Mesothelial cell of epicardium (in vitro differentiated cells): Measurements from ENCODE around the gene NT5C3B. TPM values are rescaled to one million over a fixed set of nuclear protein-coding genes. Genes with fewer than 3 reads are reported as not detected.

Source experiments
- DNase-seq, 2 experiments: peaks; one replicate each; pipeline ENCODE4 v3.0.0; 2021; ENCODE audit warnings: low spot score in 2 of 2; ENCODE audit not compliant: unreplicated experiment in 2 of 2
- H3K27ac Mint-ChIP-seq: 2 replicates; pipeline ENCODE4 v1.8.0; 2021; ENCODE audit warnings: mixed read lengths
- H3K27me3 Mint-ChIP-seq: 2 replicates; pipeline ENCODE4 v1.8.0; 2021; ENCODE audit warnings: low read depth, mixed read lengths
- H3K36me3 Mint-ChIP-seq: 2 replicates; pipeline ENCODE4 v1.8.0; 2021; ENCODE audit warnings: mixed read lengths
- H3K4me1 Mint-ChIP-seq: 2 replicates; pipeline ENCODE4 v1.8.0; 2021; ENCODE audit warnings: mixed read lengths
- H3K4me3 Mint-ChIP-seq: 2 replicates; pipeline ENCODE4 v1.8.0; 2021; ENCODE audit warnings: mild to moderate bottlenecking, moderate library complexity, mixed read lengths
- H3K9me3 Mint-ChIP-seq: 2 replicates; pipeline ENCODE4 v1.8.0; 2021; ENCODE audit warnings: mixed read lengths
- total RNA-seq: library from RNA; stranded (reverse); gene quantifications from 3 replicates; pipeline ENCODE4 v1.2.1, GENCODE V29; 2021
- TF ChIP-seq, protein P1 (sequence below): fragments of 200-600 bp; sonication (generic); IDR thresholded peaks from one replicate; pipeline ENCODE4 v1.5.0; 2021; ENCODE audit warnings: antibody characterized with exemption; ENCODE audit not compliant: unreplicated experiment

NT5C3B gene
- total RNA-seq, 1 donor from 2014 or later: 75.5 TPM

DNA sequence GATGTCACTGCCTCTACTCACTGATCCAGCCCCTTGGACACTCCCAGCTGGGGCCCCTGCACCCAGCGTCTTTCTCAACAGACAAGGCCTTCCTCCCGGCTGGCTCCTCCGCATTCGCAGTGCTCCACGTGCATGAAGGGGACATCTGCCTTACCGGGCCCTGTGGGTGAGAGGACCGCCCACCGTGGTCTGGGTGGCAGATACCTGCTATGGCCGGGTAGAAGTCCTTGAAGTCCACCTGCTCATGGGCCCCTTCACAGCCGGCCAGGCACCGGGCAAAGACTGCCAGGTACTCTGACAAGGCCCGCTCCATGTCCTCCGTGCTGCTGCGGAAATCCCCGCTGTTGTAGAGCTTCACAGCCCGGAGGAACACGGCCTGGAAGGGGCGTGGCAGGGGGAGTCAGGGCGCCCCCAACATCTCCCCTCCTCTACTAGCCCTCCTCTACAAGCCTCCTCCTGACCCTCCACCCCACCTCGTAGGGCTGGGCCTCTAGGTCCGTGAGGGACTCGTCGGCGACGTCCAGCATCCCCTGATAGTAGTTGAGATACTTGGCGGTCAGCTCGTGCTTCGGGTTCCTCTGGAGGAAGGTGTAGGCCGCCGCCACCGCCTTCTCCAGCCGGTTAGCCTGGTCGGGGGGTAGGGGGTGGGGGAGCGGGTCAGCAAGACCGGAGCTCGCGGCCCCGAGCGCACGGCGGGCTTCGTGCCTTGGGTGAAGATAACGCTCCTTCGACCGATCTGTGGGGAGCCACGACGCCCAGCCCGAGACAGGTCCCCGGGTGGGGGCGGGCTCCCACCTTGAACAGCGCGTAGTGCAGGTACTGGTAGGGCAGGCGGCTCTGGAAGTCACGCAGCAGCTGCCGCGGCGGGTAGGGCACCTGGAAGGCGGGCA lies 25.1 kb downstream of the NT5C3B start:
- no peaks in the 10 kb centered on the region for H3K27me3 Mint-ChIP-seq
- DNase-seq: no peak
- peak overlapping the region; percentile 85 for H3K27ac Mint-ChIP-seq
- H3K36me3 Mint-ChIP-seq: peaks cover 9% of the 10 kb centered on the region
- H3K9me3 Mint-ChIP-seq: no peaks in the 10 kb centered on the region
- peaks cover 29% of the 10 kb centered on the region for H3K4me1 Mint-ChIP-seq
- TF ChIP-seq, protein P1, sequence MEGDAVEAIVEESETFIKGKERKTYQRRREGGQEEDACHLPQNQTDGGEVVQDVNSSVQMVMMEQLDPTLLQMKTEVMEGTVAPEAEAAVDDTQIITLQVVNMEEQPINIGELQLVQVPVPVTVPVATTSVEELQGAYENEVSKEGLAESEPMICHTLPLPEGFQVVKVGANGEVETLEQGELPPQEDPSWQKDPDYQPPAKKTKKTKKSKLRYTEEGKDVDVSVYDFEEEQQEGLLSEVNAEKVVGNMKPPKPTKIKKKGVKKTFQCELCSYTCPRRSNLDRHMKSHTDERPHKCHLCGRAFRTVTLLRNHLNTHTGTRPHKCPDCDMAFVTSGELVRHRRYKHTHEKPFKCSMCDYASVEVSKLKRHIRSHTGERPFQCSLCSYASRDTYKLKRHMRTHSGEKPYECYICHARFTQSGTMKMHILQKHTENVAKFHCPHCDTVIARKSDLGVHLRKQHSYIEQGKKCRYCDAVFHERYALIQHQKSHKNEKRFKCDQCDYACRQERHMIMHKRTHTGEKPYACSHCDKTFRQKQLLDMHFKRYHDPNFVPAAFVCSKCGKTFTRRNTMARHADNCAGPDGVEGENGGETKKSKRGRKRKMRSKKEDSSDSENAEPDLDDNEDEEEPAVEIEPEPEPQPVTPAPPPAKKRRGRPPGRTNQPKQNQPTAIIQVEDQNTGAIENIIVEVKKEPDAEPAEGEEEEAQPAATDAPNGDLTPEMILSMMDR: no peak
- H3K4me3 Mint-ChIP-seq: peak overlapping the region; percentile 84

DNA sequence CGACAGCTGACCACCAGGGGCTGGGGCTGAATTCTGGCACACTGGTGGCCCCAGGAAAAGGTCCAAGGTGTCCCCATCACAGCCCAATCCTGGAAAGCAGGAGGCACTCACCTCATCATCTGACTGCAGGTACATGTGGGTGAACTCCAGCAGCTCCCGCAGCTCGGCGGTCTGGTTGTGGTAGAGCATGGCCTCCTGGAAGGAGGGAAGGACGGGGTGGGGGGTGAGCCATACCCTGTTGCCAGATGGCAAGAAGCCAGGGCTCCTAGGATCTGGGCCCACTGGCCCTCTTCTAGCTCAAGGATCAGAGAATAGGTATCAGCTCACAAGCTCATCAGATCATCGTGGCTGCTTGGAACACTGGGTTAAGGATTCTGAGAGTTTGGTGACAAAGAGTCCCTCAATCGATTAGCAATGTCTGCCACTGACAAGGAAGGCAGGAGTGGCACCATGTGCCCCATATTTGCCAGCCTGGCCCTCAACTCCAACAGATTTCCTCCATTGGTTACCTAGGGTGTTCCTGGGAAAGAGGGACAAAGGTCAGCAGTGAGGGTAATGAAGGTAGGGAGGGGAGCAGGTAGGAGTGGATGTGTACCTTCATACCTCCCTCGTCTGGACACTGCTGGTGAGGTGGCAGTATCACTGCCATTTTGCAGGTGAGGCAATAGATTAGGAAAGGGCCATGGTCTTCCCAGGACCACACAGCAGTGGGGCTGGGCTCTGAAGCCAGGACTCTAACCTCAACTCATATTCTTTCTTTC lies 29.2 kb downstream of the NT5C3B start:
- H3K4me1 Mint-ChIP-seq: peaks cover 16% of the 10 kb centered on the region
- TF ChIP-seq, protein P1: no peak
- no peak overlapping the region for H3K4me3 Mint-ChIP-seq
- no peak for DNase-seq
- H3K27me3 Mint-ChIP-seq: no peaks in the 10 kb centered on the region
- H3K27ac Mint-ChIP-seq: no peak overlapping the region
- H3K36me3 Mint-ChIP-seq: peaks cover 14% of the 10 kb centered on the region
- H3K9me3 Mint-ChIP-seq: no peaks in the 10 kb centered on the region

DNA sequence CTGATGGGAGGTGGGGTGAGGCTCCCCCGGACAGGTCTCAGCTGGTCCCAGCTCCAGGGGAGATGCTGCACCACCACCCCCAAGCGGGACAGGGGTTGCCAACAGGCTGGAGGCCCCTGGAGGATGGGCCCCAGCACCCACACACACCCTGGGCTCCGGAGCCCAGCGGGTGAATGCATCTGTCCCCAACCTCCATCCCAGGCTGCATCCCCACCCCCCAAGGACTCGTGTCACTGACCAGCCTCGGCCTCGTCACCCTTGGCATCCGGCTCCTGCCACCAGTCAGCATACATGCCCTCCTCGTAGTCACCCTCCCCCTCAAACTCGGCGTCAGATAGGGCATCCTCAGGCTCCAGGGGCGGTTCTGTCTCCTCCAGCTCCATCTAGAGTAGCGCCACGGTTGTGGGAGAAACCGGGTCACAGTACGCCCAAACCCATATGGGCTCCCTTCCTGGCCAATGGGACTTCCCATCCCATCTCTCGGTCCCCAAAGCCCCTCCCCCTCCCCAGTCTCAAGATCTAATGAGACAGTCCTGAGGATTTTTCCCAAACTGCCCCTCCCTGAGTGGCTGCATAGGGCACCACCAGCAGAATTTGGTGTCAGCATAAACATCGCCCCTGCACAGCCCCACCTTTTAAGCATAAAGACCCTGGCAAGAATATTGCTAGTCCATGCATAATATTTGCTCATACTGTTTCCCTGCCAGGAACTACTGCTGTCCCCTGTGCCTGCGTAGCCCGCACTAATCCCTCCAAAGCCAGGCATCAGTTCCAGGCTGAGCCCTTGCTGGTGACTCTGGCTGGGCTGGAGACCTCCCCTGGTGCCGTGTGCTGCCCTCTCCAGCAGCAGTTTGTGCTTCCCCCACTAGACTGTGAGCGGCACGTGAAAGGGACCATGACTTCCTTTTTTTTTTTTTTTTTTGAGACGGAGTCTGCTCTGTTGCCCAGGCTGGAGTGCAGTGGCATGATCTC lies 32.7 kb downstream of the NT5C3B start:
- Mint-ChIP-seq H3K4me3 (no peak overlapping the region), H3K27ac (no peak overlapping the region)

DNA sequence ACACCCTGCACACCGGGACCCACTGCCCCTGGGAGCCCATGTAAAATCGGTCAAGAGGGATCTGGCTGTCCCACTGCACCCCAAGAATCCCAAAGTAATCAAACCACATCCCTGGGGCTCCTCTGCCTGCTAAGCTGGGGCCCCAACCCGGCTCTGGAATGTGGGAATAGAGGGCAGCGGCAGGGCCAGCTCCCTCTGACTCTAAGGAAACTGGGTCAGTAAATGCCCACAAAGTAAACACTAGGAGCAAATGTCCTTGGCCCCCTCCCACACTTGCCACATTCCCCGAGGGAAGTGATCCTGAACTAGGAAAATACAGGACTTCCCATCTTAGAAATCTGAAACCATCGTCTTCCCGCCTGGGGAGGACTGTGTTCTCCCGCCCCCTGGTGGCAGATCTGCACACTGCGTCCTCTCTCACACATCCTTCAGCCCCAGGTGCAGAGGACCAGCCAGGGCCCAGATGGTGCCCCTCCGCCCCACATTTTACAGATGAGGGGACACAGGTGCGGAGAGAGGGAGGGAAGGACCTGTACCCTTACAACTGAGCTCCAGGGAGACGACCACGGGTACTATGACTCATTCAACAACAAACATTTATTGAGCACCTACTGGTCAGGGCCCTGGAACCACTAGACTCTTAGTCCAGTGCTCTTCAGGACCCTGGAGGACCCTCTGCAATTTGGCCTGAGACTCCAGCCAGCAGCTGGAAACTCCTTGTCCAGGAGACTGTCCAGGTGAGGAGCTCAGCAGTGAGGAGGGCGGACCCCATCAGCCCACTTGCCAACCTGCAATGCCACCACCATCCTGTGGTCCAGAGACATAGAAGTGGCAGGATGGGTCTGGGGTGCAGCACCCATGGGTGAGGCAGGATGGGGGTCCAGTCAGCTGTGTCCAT lies 34.4 kb downstream of the NT5C3B start:
- TF ChIP-seq, protein P1: peak; percentile 98
- H3K27ac Mint-ChIP-seq: peak overlapping the region; percentile 94
- H3K4me1 Mint-ChIP-seq: peaks cover 20% of the 10 kb centered on the region
- peak overlapping the region; percentile 50 for H3K4me3 Mint-ChIP-seq
- H3K27me3 Mint-ChIP-seq: no peaks in the 10 kb centered on the region
- peak; percentile 78 to 93 for DNase-seq
- peaks cover 8% of the 10 kb centered on the region for H3K36me3 Mint-ChIP-seq
- H3K9me3 Mint-ChIP-seq: no peaks in the 10 kb centered on the region

More for the DNA sequence above, 32.7 kb downstream of the NT5C3B start:
- TF ChIP-seq, protein P1: no peak
- H3K36me3 Mint-ChIP-seq: peaks cover 11% of the 10 kb centered on the region
- no peak for DNase-seq
- no peaks in the 10 kb centered on the region for H3K9me3 Mint-ChIP-seq
- H3K4me1 Mint-ChIP-seq: peaks cover 20% of the 10 kb centered on the region
- no peaks in the 10 kb centered on the region for H3K27me3 Mint-ChIP-seq
